ENCODE measurements around the gene KIRREL3. TPM values are rescaled to one million over a fixed set of nuclear protein-coding genes. Genes with fewer than 3 reads are reported as not detected.

The KIRREL3 gene
- total and polyA plus RNA-seq, 8 donors = 0.06 to 1.1 (median 0.26) TPM; not detected in 2

DNA sequence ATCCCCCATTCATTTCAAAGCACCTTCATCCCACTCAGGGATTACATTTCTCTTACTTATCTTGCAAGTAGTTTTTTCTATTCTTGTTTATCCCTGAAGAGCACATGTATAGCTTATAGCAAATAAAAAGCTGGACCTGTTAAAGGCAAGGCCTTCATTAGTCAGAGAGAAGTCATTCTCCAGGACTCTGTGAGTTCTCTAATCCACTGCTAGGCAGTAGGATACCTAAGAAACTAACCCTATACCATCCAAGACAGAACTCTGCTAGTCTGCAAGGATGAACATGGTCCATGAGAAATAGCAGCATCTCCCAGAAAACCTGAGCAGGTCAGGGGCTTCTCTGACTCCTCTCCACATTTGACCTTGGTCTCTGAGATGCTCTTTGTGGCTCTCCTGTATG, 104.5 kb downstream of the KIRREL3 start:
- Histone ChIP-seq H3K9me3 (no peaks in the 10 kb centered on the region), H3K4me1 (no peaks in the 10 kb centered on the region), H3K4me3 (no peak overlapping the region), H3K27ac (no peak overlapping the region), H3K36me3 (no peaks in the 10 kb centered on the region), H3K27me3 (no peaks in the 10 kb centered on the region)
- ATAC-seq = no peak
- no peak for FAIRE-seq
- intact Hi-C loops (cut with DNase I) = no loop called here
- TF ChIP-seq, protein P1, sequence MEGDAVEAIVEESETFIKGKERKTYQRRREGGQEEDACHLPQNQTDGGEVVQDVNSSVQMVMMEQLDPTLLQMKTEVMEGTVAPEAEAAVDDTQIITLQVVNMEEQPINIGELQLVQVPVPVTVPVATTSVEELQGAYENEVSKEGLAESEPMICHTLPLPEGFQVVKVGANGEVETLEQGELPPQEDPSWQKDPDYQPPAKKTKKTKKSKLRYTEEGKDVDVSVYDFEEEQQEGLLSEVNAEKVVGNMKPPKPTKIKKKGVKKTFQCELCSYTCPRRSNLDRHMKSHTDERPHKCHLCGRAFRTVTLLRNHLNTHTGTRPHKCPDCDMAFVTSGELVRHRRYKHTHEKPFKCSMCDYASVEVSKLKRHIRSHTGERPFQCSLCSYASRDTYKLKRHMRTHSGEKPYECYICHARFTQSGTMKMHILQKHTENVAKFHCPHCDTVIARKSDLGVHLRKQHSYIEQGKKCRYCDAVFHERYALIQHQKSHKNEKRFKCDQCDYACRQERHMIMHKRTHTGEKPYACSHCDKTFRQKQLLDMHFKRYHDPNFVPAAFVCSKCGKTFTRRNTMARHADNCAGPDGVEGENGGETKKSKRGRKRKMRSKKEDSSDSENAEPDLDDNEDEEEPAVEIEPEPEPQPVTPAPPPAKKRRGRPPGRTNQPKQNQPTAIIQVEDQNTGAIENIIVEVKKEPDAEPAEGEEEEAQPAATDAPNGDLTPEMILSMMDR (IDR thresholded peaks at IDR 0.05) = no peak
- DNase-seq = no peak

DNA sequence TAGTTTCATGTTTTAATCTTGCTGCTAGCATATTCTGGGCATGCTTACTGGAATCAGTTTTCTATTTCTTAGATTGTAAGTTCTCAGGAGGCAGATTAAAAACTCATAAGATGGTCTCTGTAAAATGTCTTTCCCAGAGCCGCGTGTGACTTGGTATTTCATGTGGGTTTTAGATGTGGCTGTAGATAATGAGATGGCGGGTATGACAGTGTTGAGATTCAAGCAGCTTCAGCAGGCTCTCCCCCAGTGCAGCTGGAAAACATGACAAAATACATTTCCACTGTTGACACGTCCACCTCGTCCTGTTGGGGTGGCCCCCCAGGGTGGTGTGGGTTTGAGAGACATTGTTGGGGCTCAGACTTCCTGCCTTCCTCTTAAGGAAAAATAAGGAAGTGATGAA, 106.8 kb downstream of the KIRREL3 start:
- DNase-seq (no peak), FAIRE-seq (no peak), ATAC-seq (no peak)
- Histone ChIP-seq H3K27ac (no peak overlapping the region), H3K36me3 (no peaks in the 10 kb centered on the region), H3K4me3 (no peak overlapping the region), H3K4me1 (no peaks in the 10 kb centered on the region), H3K9me3 (no peaks in the 10 kb centered on the region), H3K27me3 (no peaks in the 10 kb centered on the region)
- intact Hi-C loops (cut with DNase I) = no loop called here
- TF ChIP-seq, protein P1 (IDR thresholded peaks at IDR 0.05) = no peak
- 35 to 46% methylated on average over 5 of the region's 5 CpGs for WGBS, 2 donors

DNA sequence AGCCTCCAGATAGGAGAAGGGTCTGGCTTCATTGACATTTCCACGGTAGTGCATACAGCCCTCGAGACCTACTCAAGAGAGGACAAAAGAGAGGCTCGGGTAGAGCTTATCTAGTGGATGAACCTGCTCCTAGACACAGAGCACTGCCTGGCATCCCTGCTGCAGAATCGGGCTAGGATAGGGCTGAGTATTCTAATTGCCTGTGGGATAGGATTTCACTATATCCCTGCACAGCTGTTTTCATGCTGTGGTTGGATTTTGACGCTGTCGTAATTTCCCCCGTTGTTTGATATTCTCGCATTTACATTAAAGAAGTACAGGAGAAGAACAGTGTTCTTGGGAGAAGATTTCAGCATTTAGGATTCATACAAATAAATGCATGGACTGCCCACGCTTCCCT, 107.8 kb downstream of the KIRREL3 start:
- Histone ChIP-seq H3K4me1 (no peaks in the 10 kb centered on the region), H3K36me3 (no peaks in the 10 kb centered on the region), H3K27ac (no peak overlapping the region), H3K27me3 (no peaks in the 10 kb centered on the region), H3K4me3 (no peak overlapping the region), H3K9me3 (no peaks in the 10 kb centered on the region)
- TF ChIP-seq, protein P1 (IDR thresholded peaks at IDR 0.05) = no peak
- FAIRE-seq (no peak), DNase-seq (no peak), ATAC-seq (no peak)
- 71 to 80% methylated on average over 9 of the region's 9 CpGs for WGBS, 2 donors
- intact Hi-C loops (cut with DNase I) = no loop called here

DNA sequence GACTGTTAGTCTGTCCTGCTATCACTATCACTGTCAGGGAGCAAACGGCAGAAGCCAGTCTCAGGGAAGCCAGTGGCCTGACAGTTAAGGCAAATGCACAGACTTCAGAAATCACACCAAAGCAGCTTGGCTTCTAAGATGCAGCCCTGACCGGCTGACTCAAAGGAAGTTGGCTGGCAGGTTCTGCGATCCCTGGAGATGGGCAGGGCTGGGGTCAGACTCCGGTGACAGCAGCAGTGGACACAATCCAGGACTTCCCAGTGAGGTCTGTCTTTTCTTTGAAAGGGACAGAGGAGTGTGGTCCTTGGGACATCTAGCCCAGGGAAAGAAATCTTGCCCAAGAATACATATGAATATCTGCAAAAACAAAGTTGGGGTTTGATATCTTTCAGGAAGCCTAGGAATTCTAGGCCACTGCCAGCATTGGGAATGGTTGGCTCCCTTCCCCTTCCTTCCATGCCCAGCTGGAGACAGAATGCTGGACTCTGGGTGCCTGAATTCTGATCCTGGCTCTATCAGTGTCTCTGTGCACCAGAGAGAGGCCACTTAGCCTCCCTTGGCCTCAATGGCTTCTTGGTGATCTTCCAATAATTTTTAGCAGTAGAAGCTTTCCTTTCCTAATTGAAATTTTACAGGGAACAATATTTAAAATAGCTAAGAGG, 108.9 kb downstream of the KIRREL3 start:
- H3K36me3 ChIP-seq = no peaks in the 10 kb centered on the region
- ATAC-seq (no peak), FAIRE-seq (no peak), DNase-seq (no peak)
- no peaks in the 10 kb centered on the region for H3K27me3 ChIP-seq
- 58 to 61% methylated on average over 4 of the region's 4 CpGs for WGBS, 2 donors
- intact Hi-C loops (cut with DNase I) = no loop called here
- H3K27ac ChIP-seq = no peak overlapping the region
- TF ChIP-seq, protein P1 (IDR thresholded peaks at IDR 0.05) = no peak
- no peak overlapping the region for H3K4me3 ChIP-seq
- no peaks in the 10 kb centered on the region for H3K4me1 ChIP-seq
- H3K9me3 ChIP-seq = no peaks in the 10 kb centered on the region

DNA sequence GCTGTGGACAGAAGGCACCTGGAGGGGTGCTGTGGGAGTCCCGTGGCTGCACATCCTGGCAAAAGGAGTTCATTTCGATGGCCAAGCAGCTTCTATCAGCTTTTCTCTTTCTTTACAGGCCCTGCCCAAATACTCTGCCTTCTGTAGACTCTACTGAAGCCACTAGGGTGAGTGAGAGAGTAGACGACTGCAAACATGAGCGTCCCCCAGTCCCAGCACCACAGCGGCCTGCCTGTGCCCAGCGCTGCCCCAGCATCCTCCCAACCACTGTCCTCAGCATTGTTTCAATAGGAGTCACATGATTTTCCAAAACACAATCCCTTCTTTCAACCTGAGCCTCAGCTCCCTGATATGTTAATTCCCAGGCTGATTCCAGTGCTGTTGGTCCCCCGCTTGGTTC, 110.0 kb downstream of the KIRREL3 start:
- no peak overlapping the region for H3K4me3 ChIP-seq
- H3K9me3 ChIP-seq = no peaks in the 10 kb centered on the region
- no peaks in the 10 kb centered on the region for H3K4me1 ChIP-seq
- TF ChIP-seq, protein P1 (IDR thresholded peaks at IDR 0.05) = no peak
- no peak for ATAC-seq
- H3K27me3 ChIP-seq = no peaks in the 10 kb centered on the region
- H3K27ac ChIP-seq = no peak overlapping the region
- WGBS, 2 donors = 53 to 62% methylated on average over 7 of the region's 7 CpGs
- no peak for DNase-seq
- H3K36me3 ChIP-seq = no peaks in the 10 kb centered on the region
- intact Hi-C loops (cut with DNase I) = no loop called here
- FAIRE-seq = no peak

Measured in pancreas (tissue), 10 donors.